NCI-H2029 treated with DMSO at 0.1 percent for 48 hours (cell line): ENCODE measurements around the gene MRPL11.

Source experiments
- DNase-seq: peaks from one replicate; lab custom pipeline; 2025; lab: John Stamatoyannopoulos, UW

The MRPL11 gene

GRCh38 chr11:66388780-66389386 is 49.8 kb downstream of the MRPL11 start:
- DNase-seq = peak; percentile 25

- DNase-seq = peak; percentile 72
These were observed 52.2 kb downstream of the MRPL11 start for GRCh38 chr11:66386171-66387069.
